ENCODE measurements around the gene HMBS. TPM values are rescaled to one million over a fixed set of nuclear protein-coding genes. Genes with fewer than 3 reads are reported as not detected.

HMBS gene
- total and polyA plus RNA-seq, 2 experiments from 2014 or later = 101 to 107 TPM

DNA sequence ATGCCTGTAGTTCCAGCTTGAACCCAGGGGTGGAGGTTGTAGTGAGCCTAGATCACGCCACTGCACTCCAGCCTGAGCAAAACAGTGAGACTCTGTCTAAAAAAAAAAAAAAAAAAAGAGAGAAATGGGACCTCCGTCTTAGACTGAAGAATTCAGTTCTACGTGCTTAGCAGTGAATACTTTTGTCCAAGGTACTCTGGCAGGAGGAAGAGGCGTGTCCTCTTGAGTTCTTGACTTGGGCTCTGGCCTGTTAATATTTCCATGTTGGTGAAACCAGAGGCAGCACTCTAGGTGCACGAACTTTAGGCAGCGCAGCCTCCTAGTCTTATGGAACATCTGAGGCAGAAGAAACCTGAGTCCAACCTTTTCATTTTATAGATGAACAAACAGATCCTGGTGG lies 2.4 kb downstream of the HMBS start:
- Histone ChIP-seq H3K4me3 (no peak overlapping the region), H3K79me2 (replicated peaks; ENCODE audit: insufficient read depth) (peaks cover 20% of the 10 kb centered on the region), H3K27ac (ENCODE audit: low read depth) (no peak overlapping the region), H3K36me3 (ENCODE audit: insufficient read depth) (no peaks in the 10 kb centered on the region; the same call in 1 of the 2 replicates), H3F3A (replicated peaks; ENCODE audit: low read depth) (peaks cover 18% of the 10 kb centered on the region), H4K20me1 (replicated peaks; ENCODE audit: insufficient read depth) (peaks cover 8% of the 10 kb centered on the region; the same call in 1 of the 2 replicates), H2AFZ (no peak overlapping the region), H3K9me2 (ENCODE audit: insufficient read depth) (no peaks in the 10 kb centered on the region), H3K4me2 (no peak overlapping the region), H3K27me3 (ENCODE audit: insufficient read depth) (no peaks in the 10 kb centered on the region), H3K4me1 (ENCODE audit: insufficient read depth) (peaks cover 4% of the 10 kb centered on the region; the same call in 1 of the 2 replicates)
- Mint-ChIP-seq H3K4me1 (peaks cover 5% of the 10 kb centered on the region; the same call in 2 of the 3 replicates), H3K4me3 (peak overlapping the region; percentile 37; the same call in 1 of the 3 replicates), H3K36me3 (ENCODE audit: low read depth) (peaks cover 31% of the 10 kb centered on the region), H3K27me3 (ENCODE audit: insufficient read depth, low read depth, poor library complexity) (peaks cover 5% of the 10 kb centered on the region), H3K9me3 (no peaks in the 10 kb centered on the region; the same call in 2 of the 3 replicates), H3K27ac (peak overlapping the region; percentile 77; the same call in 1 of the 2 replicates)
- no peak for DNase-seq (ENCODE audit: low spot score)
- no peak for TF ChIP-seq ZNF331 (CRISPR knock-in tag; IDR thresholded peaks at IDR 0.05; ENCODE audit: low read depth)
- TF ChIP-seq, protein P1, sequence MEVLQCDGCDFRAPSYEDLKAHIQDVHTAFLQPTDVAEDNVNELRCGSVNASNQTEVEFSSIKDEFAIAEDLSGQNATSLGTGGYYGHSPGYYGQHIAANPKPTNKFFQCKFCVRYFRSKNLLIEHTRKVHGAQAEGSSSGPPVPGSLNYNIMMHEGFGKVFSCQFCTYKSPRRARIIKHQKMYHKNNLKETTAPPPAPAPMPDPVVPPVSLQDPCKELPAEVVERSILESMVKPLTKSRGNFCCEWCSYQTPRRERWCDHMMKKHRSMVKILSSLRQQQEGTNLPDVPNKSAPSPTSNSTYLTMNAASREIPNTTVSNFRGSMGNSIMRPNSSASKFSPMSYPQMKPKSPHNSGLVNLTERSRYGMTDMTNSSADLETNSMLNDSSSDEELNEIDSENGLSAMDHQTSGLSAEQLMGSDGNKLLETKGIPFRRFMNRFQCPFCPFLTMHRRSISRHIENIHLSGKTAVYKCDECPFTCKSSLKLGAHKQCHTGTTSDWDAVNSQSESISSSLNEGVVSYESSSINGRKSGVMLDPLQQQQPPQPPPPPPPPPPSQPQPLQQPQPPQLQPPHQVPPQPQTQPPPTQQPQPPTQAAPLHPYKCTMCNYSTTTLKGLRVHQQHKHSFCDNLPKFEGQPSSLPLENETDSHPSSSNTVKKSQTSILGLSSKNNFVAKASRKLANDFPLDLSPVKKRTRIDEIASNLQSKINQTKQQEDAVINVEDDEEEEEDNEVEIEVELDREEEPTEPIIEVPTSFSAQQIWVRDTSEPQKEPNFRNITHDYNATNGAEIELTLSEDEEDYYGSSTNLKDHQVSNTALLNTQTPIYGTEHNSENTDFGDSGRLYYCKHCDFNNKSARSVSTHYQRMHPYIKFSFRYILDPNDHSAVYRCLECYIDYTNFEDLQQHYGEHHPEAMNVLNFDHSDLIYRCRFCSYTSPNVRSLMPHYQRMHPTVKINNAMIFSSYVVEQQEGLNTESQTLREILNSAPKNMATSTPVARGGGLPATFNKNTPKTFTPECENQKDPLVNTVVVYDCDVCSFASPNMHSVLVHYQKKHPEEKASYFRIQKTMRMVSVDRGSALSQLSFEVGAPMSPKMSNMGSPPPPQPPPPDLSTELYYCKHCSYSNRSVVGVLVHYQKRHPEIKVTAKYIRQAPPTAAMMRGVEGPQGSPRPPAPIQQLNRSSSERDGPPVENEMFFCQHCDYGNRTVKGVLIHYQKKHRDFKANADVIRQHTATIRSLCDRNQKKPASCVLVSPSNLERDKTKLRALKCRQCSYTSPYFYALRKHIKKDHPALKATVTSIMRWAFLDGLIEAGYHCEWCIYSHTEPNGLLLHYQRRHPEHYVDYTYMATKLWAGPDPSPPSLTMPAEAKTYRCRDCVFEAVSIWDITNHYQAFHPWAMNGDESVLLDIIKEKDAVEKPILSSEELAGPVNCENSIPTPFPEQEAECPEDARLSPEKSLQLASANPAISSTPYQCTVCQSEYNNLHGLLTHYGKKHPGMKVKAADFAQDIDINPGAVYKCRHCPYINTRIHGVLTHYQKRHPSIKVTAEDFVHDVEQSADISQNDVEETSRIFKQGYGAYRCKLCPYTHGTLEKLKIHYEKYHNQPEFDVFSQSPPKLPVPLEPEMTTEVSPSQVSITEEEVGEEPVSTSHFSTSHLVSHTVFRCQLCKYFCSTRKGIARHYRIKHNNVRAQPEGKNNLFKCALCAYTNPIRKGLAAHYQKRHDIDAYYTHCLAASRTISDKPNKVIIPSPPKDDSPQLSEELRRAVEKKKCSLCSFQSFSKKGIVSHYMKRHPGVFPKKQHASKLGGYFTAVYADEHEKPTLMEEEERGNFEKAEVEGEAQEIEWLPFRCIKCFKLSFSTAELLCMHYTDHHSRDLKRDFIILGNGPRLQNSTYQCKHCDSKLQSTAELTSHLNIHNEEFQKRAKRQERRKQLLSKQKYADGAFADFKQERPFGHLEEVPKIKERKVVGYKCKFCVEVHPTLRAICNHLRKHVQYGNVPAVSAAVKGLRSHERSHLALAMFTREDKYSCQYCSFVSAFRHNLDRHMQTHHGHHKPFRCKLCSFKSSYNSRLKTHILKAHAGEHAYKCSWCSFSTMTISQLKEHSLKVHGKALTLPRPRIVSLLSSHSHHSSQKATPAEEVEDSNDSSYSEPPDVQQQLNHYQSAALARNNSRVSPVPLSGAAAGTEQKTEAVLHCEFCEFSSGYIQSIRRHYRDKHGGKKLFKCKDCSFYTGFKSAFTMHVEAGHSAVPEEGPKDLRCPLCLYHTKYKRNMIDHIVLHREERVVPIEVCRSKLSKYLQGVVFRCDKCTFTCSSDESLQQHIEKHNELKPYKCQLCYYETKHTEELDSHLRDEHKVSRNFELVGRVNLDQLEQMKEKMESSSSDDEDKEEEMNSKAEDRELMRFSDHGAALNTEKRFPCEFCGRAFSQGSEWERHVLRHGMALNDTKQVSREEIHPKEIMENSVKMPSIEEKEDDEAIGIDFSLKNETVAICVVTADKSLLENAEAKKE (CRISPR knock-in tag; IDR thresholded peaks at IDR 0.05) = no peak
- no peak for TF ChIP-seq EZH2phosphoT487 (IDR thresholded peaks at IDR 0.05; ENCODE audit: unreplicated experiment)
- TF ChIP-seq POLR2AphosphoS5 (IDR thresholded peaks at IDR 0.05; ENCODE audit: low read depth) = no peak
- no peak for TF ChIP-seq ZNF114 (CRISPR knock-in tag; IDR thresholded peaks at IDR 0.05)
- TF ChIP-seq, protein P2, sequence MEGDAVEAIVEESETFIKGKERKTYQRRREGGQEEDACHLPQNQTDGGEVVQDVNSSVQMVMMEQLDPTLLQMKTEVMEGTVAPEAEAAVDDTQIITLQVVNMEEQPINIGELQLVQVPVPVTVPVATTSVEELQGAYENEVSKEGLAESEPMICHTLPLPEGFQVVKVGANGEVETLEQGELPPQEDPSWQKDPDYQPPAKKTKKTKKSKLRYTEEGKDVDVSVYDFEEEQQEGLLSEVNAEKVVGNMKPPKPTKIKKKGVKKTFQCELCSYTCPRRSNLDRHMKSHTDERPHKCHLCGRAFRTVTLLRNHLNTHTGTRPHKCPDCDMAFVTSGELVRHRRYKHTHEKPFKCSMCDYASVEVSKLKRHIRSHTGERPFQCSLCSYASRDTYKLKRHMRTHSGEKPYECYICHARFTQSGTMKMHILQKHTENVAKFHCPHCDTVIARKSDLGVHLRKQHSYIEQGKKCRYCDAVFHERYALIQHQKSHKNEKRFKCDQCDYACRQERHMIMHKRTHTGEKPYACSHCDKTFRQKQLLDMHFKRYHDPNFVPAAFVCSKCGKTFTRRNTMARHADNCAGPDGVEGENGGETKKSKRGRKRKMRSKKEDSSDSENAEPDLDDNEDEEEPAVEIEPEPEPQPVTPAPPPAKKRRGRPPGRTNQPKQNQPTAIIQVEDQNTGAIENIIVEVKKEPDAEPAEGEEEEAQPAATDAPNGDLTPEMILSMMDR (conservative IDR thresholded peaks at IDR 0.05; ENCODE audit: low read depth in 2 of 2) = no peak
- no peak for TF ChIP-seq STAT1 (IDR thresholded peaks at IDR 0.05; ENCODE audit: unreplicated experiment)
- TF ChIP-seq, protein P3, sequence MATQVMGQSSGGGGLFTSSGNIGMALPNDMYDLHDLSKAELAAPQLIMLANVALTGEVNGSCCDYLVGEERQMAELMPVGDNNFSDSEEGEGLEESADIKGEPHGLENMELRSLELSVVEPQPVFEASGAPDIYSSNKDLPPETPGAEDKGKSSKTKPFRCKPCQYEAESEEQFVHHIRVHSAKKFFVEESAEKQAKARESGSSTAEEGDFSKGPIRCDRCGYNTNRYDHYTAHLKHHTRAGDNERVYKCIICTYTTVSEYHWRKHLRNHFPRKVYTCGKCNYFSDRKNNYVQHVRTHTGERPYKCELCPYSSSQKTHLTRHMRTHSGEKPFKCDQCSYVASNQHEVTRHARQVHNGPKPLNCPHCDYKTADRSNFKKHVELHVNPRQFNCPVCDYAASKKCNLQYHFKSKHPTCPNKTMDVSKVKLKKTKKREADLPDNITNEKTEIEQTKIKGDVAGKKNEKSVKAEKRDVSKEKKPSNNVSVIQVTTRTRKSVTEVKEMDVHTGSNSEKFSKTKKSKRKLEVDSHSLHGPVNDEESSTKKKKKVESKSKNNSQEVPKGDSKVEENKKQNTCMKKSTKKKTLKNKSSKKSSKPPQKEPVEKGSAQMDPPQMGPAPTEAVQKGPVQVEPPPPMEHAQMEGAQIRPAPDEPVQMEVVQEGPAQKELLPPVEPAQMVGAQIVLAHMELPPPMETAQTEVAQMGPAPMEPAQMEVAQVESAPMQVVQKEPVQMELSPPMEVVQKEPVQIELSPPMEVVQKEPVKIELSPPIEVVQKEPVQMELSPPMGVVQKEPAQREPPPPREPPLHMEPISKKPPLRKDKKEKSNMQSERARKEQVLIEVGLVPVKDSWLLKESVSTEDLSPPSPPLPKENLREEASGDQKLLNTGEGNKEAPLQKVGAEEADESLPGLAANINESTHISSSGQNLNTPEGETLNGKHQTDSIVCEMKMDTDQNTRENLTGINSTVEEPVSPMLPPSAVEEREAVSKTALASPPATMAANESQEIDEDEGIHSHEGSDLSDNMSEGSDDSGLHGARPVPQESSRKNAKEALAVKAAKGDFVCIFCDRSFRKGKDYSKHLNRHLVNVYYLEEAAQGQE (IDR thresholded peaks at IDR 0.05; ENCODE audit: unreplicated experiment) = no peak
- no peak for TF ChIP-seq CREB1 (CRISPR knock-in tag; IDR thresholded peaks at IDR 0.05; ENCODE audit: low read depth)
- TF ChIP-seq JUNB (IDR thresholded peaks at IDR 0.05; ENCODE audit: unreplicated experiment) = no peak
- no peak for TF ChIP-seq EZH2 (IDR thresholded peaks at IDR 0.05; ENCODE audit: low read depth, unreplicated experiment)
- TF ChIP-seq, protein P4, sequence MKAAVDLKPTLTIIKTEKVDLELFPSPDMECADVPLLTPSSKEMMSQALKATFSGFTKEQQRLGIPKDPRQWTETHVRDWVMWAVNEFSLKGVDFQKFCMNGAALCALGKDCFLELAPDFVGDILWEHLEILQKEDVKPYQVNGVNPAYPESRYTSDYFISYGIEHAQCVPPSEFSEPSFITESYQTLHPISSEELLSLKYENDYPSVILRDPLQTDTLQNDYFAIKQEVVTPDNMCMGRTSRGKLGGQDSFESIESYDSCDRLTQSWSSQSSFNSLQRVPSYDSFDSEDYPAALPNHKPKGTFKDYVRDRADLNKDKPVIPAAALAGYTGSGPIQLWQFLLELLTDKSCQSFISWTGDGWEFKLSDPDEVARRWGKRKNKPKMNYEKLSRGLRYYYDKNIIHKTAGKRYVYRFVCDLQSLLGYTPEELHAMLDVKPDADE (IDR thresholded peaks at IDR 0.05) = no peak
- no peak for TF ChIP-seq NANOG (IDR thresholded peaks at IDR 0.05; ENCODE audit: borderline replicate concordance)
- ATAC-seq = no peak

Data from GM23338 (cell line).